Stimulated activated CD4-positive, alpha-beta T cell treated with anti-CD3 and anti-CD28 coated beads, Interleukin-4, amount 100 ng/mL, for 1 hour (primary cell): Measurements from ENCODE around the gene C19orf85.

ENCODE experiments used
- DNase-seq: peaks from one replicate; pipeline ENCODE4 v3.0.0-alpha.2; 2020

The C19orf85 gene

GRCh38 chr19:55488986-55489710, 24.6 kb upstream of the C19orf85 start:
- no peak for DNase-seq

- no peak for DNase-seq
Measured at GRCh38 chr19:55487924-55488687, 23.6 kb upstream of the C19orf85 start, which contains the start of gene SSC5D. Gene SSC5D (plus strand): TSS chr19:55488436. CDS start chr19:55488590, 154 bp downstream.

DNA sequence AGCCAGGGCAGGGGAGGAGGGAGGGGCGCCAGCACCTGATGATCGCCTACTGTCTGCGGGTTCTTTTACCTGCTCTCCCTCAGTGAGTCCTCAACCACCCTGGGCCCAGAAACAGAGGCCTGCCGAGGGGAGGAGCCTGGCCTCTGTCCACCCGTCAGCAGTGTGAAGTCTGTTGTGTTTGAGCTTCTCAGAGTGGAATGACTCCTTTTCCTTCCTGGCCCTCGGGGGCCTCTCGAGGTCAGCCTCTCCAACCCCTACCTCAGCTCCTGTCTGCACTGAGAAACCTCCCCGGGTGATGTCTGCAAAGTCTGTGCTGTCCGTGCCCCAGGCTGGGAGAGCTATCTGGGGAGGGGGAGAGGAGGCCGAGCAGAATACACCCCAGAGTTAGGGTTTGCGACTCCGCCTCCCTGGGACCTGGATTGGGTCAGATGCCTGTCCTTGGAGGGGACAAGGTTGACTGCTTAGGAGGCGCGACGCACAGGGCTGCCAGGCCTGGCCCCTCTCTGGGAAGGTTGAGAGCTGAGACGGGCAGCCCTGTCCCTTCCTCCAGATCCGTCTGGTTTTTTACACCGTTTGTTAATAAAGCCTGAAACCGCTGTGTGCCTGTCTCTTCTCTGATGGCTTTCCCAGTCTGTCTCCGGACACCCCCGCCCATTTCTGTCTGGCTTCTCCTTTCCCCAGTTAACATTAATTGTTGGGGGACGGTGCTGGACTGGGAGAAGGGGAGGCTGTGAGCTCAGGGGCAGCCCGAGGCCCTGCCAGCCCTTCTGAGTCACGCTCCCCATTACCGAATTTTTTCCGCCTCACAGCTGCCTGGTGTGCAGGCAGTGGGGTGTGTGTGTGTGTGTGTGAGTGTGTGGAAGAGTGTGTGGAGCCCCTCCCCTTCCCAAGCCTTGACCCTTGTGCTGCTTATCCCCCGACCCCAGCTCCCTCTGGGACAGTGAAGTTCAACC, 22.7 kb upstream of the C19orf85 start:
- peak; percentile 43 for DNase-seq

DNA sequence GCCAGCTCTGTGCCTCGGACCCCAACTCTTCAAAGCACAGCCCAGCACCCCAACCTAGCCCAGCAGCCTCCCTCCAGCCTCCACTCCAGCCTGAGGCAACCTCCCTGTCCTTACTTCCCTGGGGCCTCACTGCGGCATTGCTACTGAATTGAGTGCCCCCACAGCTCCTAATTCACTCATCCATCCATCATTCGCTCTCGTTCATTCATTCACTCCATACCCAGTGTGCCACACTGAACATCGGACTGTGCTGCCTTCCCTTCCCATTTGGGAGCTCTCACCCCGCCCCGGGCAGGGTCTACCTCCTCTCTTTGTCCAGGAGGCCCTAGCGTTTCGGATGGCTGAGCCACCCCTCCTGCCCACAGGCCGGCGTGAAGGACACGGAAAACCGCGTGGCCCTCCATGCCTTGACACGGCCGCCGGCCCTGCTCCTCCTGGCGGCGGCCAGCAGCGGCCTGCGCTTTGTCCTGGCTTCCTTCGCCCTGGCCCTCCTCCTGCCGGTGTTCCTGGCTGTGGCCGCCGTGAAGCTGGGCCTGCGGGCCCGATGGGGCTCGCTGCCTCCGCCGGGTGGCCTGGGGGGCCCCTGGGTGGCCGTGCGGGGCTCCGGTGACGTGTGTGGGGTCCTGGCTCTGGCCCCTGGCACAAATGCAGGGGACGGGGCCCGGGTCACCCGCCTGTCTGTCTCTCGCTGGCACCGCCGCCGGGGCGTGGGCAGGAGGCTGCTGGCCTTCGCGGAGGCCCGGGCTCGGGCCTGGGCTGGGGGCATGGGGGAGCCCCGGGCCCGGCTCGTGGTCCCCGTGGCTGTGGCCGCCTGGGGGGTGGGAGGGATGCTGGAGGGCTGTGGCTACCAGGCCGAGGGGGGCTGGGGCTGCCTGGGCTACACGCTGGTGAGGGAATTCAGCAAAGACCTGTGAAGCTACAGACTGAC, 21.8 kb upstream of the C19orf85 start:
- DNase-seq: no peak

GRCh38 chr19:55485439-55486011, 21.0 kb upstream of the C19orf85 start:
- no peak for DNase-seq

DNA sequence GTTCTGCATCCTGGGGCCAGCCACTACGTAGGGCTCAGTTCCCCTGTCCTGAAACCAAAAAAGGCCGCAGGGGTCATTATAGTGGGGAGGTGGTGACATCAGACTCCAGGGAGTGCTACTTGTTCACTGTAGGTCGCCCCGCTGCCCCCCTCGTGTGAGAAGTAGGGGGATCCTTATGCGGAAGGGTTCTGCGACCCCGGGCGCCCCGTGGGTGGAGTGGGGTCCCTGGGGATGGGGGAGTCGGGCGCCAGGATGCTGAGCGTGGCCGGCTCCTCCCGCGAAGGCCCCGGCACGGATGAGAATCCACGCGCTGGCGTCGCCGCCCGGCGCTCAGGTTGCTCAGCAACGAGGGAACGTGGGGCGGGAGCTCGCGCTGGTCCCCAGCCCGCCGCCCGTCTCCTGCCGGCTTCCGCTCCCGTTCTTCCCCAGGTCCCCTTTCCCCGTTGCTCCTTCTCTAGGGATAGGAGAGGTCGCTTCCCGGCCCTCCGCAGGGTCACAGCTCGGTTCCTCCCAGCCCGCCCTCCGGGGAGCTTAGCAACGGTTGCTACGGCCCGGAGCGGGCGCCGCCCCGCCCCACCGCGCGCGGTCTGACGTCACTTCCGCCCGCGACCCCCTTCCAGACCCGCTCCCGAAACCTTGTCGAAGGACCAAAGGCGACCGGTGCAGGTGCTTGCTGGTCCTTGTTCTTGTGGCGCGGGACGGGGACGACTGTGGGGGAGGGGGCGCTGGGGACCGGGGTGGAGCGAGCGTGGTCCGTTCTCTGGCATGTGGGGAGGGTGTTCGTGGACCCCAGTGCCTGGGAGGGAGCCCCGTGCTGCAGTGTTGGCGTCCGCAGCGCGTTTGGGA, 20.3 kb upstream of the C19orf85 start, which contains the start of gene NAT14:
Gene NAT14, plus strand, starts transcription at position 596 of the 846 bp plus-strand sequence. CDS start 521 bp downstream, outside the sequence.
- peak; percentile 64 for DNase-seq

- no peak for DNase-seq
Measured at GRCh38 chr19:55483706-55484592, 19.4 kb upstream of the C19orf85 start.

- DNase-seq: no peak
Measured at GRCh38 chr19:55482967-55483705, 18.6 kb upstream of the C19orf85 start.

DNA sequence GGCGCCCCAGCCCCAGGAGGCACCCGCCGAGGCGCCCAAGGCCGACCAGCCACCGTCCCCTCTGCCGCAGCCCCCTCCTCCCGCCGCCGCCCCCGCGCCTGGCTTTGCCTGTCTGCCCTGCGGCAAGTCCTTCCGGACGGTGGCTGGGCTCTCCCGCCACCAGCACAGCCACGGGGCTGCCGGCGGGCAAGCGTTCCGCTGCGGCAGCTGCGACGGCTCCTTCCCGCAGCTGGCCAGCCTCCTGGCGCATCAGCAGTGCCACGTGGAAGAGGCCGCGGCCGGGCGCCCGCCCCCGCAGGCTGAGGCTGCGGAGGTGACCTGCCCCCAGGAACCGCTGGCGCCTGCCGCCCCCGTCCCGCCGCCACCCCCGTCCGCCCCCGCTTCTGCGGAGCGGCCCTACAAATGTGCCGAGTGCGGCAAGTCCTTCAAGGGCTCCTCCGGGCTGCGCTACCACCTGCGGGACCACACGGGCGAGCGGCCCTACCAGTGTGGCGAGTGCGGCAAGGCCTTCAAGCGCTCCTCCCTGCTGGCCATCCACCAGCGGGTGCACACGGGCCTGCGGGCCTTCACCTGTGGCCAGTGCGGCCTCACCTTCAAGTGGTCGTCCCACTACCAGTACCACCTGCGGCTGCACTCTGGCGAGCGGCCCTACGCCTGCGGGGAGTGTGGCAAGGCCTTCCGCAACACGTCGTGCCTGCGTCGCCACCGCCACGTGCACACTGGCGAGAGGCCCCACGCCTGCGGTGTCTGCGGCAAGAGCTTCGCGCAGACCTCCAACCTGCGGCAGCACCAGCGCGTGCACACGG, 17.8 kb upstream of the C19orf85 start:
- DNase-seq: no peak

- DNase-seq: no peak
Measured at GRCh38 chr19:55481794-55482155, 17.2 kb upstream of the C19orf85 start.

- DNase-seq: no peak
Measured at GRCh38 chr19:55481148-55481793, 16.7 kb upstream of the C19orf85 start.

GRCh38 chr19:55479451-55480230, 15.1 kb upstream of the C19orf85 start:
- no peak for DNase-seq

DNA sequence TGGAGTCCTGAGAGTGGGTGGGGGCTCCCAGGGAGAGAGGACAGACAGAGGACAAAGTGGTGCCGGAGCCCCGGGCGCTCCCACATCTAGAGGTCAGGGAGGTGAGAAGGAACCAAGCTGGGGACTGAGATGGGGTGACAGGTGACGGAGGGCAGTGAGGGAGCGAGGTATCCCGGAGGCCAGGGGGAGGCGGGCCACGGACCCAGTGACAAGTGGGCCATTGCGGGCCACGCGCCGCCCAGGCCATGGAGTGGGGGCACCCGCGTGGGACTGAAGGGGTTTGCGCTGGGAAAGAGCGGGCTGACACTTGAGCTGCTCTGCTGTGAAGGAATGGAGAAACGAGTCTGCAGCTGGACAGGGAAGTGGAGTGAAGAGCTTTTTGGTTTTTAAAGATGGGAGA, 14.5 kb upstream of the C19orf85 start:
- no peak for DNase-seq

GRCh38 chr19:55478364-55478763, 13.8 kb upstream of the C19orf85 start:
- no peak for DNase-seq

DNA sequence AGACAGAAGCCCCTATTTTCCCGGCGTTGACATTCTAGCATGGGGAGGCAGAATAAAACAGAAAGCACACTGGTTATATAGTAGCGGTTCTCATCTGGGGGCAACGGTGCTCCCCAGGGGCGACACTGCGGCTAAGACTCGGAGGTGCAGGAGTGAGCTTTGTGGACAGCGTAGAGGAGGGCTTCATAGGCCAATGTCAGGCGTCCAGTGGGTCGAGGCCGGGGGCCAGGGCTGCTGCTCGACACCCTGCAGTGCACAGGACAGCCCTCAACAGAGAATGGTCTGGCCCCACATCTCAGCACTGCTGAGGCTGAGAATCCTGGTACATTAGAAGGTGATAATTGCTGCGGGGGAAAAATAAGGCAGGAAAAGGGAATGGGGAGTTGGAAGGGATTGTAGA, 13.4 kb upstream of the C19orf85 start:
- DNase-seq: no peak

- peak; percentile 98 for DNase-seq
Measured at GRCh38 chr19:55476100-55476775, 11.7 kb upstream of the C19orf85 start, which contains the start of gene ZNF628. Gene ZNF628 (plus strand): TSS chr19:55476617. CDS start chr19:55479911, 3,294 bp downstream.
